ENCODE data around the gene DNPH1.

GRCh38 chr6:43250992-43251373, 21.7 kb upstream of the DNPH1 start:
- TF ChIP-seq CTCF (IDR thresholded peaks at IDR 0.05) (no peak), POLR2A (IDR thresholded peaks at IDR 0.05) (no peak), POLR2AphosphoS5 (IDR thresholded peaks at IDR 0.05) (no peak)

All from breast epithelium (tissue), 3 donors.